ENCODE measurements around the gene BRINP3.

DNA sequence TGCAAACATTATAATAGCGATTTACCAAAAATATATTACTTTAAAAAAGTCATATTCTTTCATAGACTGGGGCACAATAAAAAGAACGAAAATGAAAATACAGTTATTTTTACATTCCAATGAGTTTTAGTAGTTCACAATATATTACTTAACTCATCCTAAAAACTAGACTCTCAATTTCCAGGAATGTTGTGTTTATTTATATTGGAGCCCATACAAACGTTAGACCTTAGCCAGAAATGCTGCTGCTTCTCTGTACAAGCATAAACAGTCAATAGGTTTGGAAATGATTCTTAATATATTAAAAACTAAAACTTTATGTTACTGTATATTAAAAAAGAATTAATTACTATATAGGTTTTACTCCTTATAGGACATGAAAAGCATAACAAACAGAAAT, 302.3 kb downstream of the BRINP3 start:
- TF ChIP-seq, protein P1, sequence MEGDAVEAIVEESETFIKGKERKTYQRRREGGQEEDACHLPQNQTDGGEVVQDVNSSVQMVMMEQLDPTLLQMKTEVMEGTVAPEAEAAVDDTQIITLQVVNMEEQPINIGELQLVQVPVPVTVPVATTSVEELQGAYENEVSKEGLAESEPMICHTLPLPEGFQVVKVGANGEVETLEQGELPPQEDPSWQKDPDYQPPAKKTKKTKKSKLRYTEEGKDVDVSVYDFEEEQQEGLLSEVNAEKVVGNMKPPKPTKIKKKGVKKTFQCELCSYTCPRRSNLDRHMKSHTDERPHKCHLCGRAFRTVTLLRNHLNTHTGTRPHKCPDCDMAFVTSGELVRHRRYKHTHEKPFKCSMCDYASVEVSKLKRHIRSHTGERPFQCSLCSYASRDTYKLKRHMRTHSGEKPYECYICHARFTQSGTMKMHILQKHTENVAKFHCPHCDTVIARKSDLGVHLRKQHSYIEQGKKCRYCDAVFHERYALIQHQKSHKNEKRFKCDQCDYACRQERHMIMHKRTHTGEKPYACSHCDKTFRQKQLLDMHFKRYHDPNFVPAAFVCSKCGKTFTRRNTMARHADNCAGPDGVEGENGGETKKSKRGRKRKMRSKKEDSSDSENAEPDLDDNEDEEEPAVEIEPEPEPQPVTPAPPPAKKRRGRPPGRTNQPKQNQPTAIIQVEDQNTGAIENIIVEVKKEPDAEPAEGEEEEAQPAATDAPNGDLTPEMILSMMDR (IDR thresholded peaks at IDR 0.05) = no peak
- no peak for TF ChIP-seq POLR2A (IDR thresholded peaks at IDR 0.05)
